Epithelial cell of proximal tubule (primary cell): ENCODE measurements around the gene TES. TPM values are rescaled to one million over a fixed set of nuclear protein-coding genes. Genes with fewer than 3 reads are reported as not detected.

Experiments
- DNase-seq: peaks from one replicate; pipeline ENCODE4 v3.0.0-alpha.2; 2011; ENCODE audit warnings: low read depth
- H3K4me3 ChIP-seq: 2 replicates; pipeline ENCODE4 v1.5.1; 2011; ENCODE audit warnings: low read depth, mild to moderate bottlenecking, low read length
- total RNA-seq: library from RNA; depleted of rRNA; stranded (reverse); fragments of >200 nt; gene quantifications from 2 replicates; pipeline ENCODE4 v1.2.3, GENCODE V29; 2015
- TF ChIP-seq, protein P1 (sequence below): conservative IDR thresholded peaks from 2 replicates; pipeline ENCODE4 v1.5.1; 2012; ENCODE audit warnings: low read depth, mild to moderate bottlenecking, low read length

The TES gene
- total RNA-seq, 1 donor from 2014 or later, result 174 TPM

DNA sequence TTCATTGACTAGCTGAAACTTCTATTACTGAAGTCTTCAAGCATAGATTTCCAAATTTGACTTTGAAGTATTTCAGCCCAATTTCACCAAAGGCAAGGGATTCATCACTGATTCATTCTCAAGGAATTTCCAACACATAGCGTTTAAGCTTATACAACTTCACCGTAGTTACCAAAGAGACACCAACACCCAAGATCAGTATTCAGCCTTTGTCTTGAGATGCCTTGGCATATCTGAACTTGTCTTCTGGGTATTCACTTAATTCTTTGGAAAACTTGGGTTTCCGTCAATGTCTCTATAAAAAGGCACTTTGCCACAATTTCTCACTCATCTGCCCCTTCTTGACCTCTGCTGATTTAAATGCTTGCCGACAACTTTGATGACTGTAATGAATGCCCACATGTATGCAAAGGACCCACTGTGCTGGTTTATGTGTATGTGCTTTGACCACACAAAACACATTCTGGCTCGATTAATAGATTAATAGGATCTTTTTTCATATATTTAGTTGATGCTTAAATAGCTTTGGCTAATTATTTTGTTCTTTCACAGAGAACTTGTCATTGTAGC lies 49.6 kb downstream of the TES start:
- TF ChIP-seq, protein P1, sequence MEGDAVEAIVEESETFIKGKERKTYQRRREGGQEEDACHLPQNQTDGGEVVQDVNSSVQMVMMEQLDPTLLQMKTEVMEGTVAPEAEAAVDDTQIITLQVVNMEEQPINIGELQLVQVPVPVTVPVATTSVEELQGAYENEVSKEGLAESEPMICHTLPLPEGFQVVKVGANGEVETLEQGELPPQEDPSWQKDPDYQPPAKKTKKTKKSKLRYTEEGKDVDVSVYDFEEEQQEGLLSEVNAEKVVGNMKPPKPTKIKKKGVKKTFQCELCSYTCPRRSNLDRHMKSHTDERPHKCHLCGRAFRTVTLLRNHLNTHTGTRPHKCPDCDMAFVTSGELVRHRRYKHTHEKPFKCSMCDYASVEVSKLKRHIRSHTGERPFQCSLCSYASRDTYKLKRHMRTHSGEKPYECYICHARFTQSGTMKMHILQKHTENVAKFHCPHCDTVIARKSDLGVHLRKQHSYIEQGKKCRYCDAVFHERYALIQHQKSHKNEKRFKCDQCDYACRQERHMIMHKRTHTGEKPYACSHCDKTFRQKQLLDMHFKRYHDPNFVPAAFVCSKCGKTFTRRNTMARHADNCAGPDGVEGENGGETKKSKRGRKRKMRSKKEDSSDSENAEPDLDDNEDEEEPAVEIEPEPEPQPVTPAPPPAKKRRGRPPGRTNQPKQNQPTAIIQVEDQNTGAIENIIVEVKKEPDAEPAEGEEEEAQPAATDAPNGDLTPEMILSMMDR, result no peak
- DNase-seq, result no peak
- H3K4me3 ChIP-seq, result no peak overlapping the region

DNA sequence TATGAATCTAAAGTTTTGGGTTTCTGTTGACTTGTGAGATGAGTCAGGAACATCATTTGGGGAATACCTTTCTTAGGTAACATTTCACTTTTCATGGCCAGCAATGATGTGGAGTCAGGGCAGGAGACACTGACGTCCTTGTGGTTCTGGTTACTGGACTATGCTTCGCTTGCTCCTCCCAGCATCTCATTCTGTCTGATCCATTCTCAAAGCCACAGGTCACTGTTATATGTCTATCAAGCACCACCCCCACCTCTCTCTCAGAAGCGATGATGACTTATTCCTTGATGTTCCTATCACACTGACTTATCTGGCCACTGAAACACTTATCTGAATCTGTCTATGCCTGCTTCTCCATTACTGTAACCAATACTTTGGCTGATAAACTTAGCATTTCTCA lies 51.6 kb downstream of the TES start:
- TF ChIP-seq, protein P1, result no peak
- no peak overlapping the region for H3K4me3 ChIP-seq
- DNase-seq, result no peak

DNA sequence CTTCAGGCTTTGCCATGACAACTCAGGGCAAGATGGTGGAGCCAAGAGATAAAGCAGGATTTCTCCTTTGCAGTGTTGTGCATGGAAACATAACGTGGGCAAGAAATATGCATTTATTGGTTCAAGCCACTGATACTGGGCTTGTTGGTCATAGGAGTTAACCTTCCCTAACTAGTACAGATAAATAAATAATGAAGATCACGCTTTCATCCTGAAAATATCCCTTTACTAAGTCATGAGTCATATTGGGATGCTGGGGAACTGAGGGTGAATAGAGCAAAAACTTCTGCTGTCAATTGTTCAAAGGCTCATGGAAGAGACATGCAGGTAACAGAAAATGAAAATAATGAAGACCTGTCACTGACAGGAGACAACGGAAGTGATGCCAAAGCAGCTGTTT lies 55.5 kb downstream of the TES start:
- TF ChIP-seq, protein P1, result no peak
- DNase-seq, result no peak
- no peak overlapping the region for H3K4me3 ChIP-seq

DNA sequence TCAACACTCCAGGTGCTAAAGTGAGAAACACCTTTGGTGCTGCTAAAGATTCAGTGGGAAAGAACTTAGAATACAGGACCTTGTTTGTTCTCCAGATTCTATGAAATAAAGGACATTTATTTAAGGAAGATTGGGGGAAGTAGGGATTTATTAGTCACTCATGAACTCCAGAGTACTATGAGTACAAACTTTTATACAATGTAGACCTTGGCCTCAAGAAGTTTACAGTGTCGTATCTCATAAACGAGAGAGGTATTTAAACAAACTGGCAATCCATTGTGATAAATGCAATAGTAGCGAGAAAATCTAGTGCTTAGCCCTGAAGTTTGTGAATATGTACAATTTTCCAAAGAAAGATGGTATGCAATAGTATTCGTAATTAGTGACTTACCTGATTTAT lies 59.1 kb downstream of the TES start:
- no peak for DNase-seq
- no peak overlapping the region for H3K4me3 ChIP-seq
- TF ChIP-seq, protein P1, result no peak

DNA sequence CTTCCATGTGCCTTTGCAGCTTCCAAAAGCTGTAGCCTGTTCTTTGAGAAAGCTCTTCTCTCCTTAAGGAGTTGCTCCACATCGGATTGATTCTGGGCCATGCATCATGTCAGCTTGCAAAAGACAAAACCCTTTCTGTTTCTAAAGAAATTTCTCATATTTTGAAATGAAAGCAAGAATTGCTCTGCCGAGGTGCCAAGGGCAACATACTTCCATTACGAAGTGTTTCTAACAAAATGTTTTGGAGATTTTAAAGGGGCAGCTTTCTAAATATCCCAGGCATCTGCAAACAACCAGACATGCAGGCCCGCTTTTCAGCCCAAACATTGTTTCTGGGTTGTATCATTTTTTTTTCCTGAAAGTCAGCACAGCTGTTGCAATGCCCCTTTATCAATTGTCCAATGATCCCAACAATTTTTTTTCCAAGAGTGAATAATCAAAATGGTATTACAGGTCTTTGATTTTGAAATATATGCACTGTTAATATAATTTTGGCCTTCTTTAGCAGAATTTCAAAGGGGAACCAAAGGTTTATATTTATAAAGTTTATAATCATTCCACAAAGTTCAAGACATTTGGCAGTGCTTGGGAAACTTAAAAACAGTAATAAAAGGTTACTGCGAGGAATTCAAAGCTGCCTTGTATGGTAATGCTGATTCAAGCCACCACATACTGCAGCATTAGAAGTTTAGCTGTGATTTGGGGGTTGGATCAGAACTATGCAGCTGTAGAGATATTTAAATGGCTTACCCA lies 61.0 kb downstream of the TES start:
- TF ChIP-seq, protein P1, result no peak
- no peak for DNase-seq
- H3K4me3 ChIP-seq, result no peak overlapping the region

DNA sequence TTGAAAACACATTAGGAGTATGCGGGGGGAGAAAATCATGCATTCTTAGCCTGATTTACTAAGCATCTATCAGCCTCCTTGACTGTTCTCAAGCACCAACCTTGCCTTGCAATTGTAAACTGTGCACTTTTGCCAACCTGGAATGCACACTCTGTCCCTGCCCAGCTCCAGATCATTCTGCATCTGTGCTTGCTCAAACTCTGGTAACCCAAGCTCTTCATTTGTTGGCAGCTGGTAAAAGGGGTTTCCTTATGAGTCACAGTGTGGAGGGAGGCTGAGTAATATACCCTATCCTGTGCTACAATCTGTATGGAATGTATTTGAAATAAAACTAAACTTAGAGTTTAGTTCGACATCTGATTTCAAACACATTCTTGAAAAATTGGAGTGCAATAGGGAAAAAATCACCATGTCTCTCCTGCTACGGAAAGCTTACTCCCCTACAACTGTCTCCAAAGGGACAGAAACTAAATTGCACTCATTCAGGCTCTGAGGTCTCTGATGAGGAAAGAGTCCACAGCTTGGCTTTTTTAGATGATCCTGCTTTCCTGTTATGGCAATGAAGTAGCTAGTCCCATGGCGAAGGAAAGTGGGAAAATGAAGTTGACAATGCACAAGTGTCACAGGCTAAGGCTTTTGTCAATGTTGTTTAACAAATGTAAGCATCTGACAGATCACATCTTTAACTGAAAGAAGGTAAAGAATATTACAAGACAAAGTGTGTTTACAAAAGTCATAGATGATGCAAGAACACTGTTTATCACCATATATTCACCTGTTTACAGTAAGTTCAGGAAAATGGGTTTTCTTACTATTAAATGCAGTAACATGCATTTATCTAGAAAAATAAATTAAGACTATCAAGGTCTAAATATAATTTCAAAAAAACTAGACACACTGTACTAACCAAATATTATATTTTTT lies 61.9 kb downstream of the TES start:
- TF ChIP-seq, protein P1, result no peak
- DNase-seq, result peak; percentile 91
- H3K4me3 ChIP-seq, result no peak overlapping the region
